NCI-H187 treated with DMSO at 0.1 percent for 48 hours (cell line): ENCODE measurements around the gene IRF9.
"Not testable (repeated sequence)": the region's sequence is repeated elsewhere in the genome, so short reads cannot be mapped to it uniquely, and the experiment has no call there.

Source experiments
- DNase-seq: peaks from one replicate; lab custom pipeline; 2025; lab: John Stamatoyannopoulos, UW

The IRF9 gene

GRCh38 chr14:24195186-24196070 lies 34.4 kb downstream of the IRF9 start, which contains the start of gene TM9SF1:
TSS of gene TM9SF1 (minus strand) at chr14:24195441. CDS start at chr14:24195019, 422 bp downstream.
- no peak for DNase-seq

GRCh38 chr14:24196071-24197055 lies 35.3 kb downstream of the IRF9 start:
- no peak for DNase-seq

GRCh38 chr14:24197056-24197450 lies 36.0 kb downstream of the IRF9 start:
- no peak for DNase-seq

GRCh38 chr14:24198814-24199524 lies 37.9 kb downstream of the IRF9 start:
- no peak for DNase-seq

GRCh38 chr14:24202538-24202937 lies 41.5 kb downstream of the IRF9 start:
- not testable (repeated sequence) for DNase-seq

GRCh38 chr14:24203249-24203886 lies 42.3 kb downstream of the IRF9 start:
- DNase-seq: not testable (repeated sequence)

GRCh38 chr14:24204163-24205146 lies 43.4 kb downstream of the IRF9 start:
- no peak for DNase-seq

GRCh38 chr14:24206260-24207103 lies 45.4 kb downstream of the IRF9 start:
- no peak for DNase-seq

GRCh38 chr14:24207104-24207551 lies 46.1 kb downstream of the IRF9 start:
- DNase-seq: no peak

- DNase-seq: no peak
These were observed 46.6 kb downstream of the IRF9 start for GRCh38 chr14:24207625-24208024.

- no peak for DNase-seq
These were observed 50.2 kb downstream of the IRF9 start for GRCh38 chr14:24211311-24211710.

GRCh38 chr14:24212924-24213865 lies 52.1 kb downstream of the IRF9 start, which contains the start of gene CHMP4A:
TSS of gene CHMP4A (minus strand) at chr14:24213488. CDS start at chr14:24213439, 49 bp downstream.
- DNase-seq: peak; percentile 85

GRCh38 chr14:24213866-24214662 lies 53.0 kb downstream of the IRF9 start:
- DNase-seq: no peak

GRCh38 chr14:24215495-24216344 lies 54.7 kb downstream of the IRF9 start, which contains the start of gene MDP1:
TSS of gene MDP1 (minus strand) at chr14:24216066. CDS start at chr14:24215955, 111 bp downstream.
- DNase-seq: peak; percentile 51
